Cardiac muscle cell (in vitro differentiated cells and primary cell): Measurements from ENCODE around the gene OTUB2. TPM values are rescaled to one million over a fixed set of nuclear protein-coding genes. Genes with fewer than 3 reads are reported as not detected.

ENCODE experiments used
- DNase-seq, 2 donors: peaks; one replicate each; pipeline versions ENCODE4 v3.0.0 to v3.0.0-alpha.2; 2010 to 2017; ENCODE audit warnings: low read depth in 1 of 2, low spot score in 1 of 2
- H3K27ac ChIP-seq: fragments of 200-600 bp; sonication (generic); 2 replicates; pipeline ENCODE4 v1.5.1; 2016
- H3K27me3 ChIP-seq: fragments of 200-600 bp; sonication (generic); 2 replicates; pipeline ENCODE4 v1.6.0; 2016; ENCODE audit warnings: control low read depth
- H3K36me3 ChIP-seq: fragments of 200-600 bp; sonication (generic); 2 replicates; pipeline ENCODE4 v1.5.1; 2016; ENCODE audit warnings: control low read depth
- H3K4me1 ChIP-seq: fragments of 200-600 bp; sonication (generic); 2 replicates; pipeline ENCODE4 v1.8.1; 2017; ENCODE audit warnings: low read depth, mild to moderate bottlenecking, mixed run types
- H3K4me3 ChIP-seq: fragments of 200-600 bp; sonication (generic); 2 replicates; pipeline ENCODE4 v1.5.1; 2016; ENCODE audit warnings: mild to moderate bottlenecking
- H3K9me3 ChIP-seq: fragments of 200-600 bp; sonication (generic); 2 replicates; pipeline ENCODE4 v1.5.1; 2017; ENCODE audit warnings: low read depth, mild to moderate bottlenecking, control low read depth
- CTCF ChIP-seq: IDR thresholded peaks from 2 replicates; pipeline ENCODE4 v1.5.1; 2012; ENCODE audit warnings: low read depth, mild to moderate bottlenecking, low read length
- polyA plus RNA-seq: library from polyadenylated mRNA; unstranded; fragments of >200 nt; fragmentation: Nextera tagmentation; extraction: Ambion mirVana; gene quantifications from 2 replicates; pipeline ENCODE4 v1.2.1, GENCODE V29; 2016
- total RNA-seq: library from RNA; depleted of rRNA; stranded (reverse); fragments of >200 nt; gene quantifications from 2 replicates; pipeline ENCODE4 v1.2.3, GENCODE V29; 2016

OTUB2 gene
- total and polyA plus RNA-seq, 2 experiments from 2014 or later, result 4.1 to 4.4 TPM

GRCh38 chr14:94031161-94031882, 5.2 kb downstream of the OTUB2 start:
- peaks cover 7% of the 10 kb centered on the region for H3K4me1 ChIP-seq
- H3K4me3 ChIP-seq, result no peak overlapping the region
- H3K27me3 ChIP-seq, result no peaks in the 10 kb centered on the region
- H3K27ac ChIP-seq, result no peak overlapping the region
- H3K9me3 ChIP-seq, result no peaks in the 10 kb centered on the region
- H3K36me3 ChIP-seq, result no peaks in the 10 kb centered on the region
- no peak for DNase-seq
- TF ChIP-seq CTCF, result no peak

GRCh38 chr14:94031883-94032279, 5.7 kb downstream of the OTUB2 start:
- Histone ChIP-seq H3K9me3 (no peaks in the 10 kb centered on the region), H3K27me3 (no peaks in the 10 kb centered on the region), H3K4me3 (no peak overlapping the region), H3K27ac (no peak overlapping the region), H3K4me1 (peaks cover 12% of the 10 kb centered on the region), H3K36me3 (no peaks in the 10 kb centered on the region)
- TF ChIP-seq CTCF, result no peak
- no peak for DNase-seq

GRCh38 chr14:94034886-94035285, 8.7 kb downstream of the OTUB2 start:
- TF ChIP-seq CTCF, result no peak
- peaks cover 12% of the 10 kb centered on the region for H3K4me1 ChIP-seq
- H3K27ac ChIP-seq, result no peak overlapping the region
- H3K36me3 ChIP-seq, result no peaks in the 10 kb centered on the region
- no peaks in the 10 kb centered on the region for H3K27me3 ChIP-seq
- no peak for DNase-seq
- no peak overlapping the region for H3K4me3 ChIP-seq
- no peaks in the 10 kb centered on the region for H3K9me3 ChIP-seq

GRCh38 chr14:94036313-94037167, 10.4 kb downstream of the OTUB2 start:
- peak; percentile 78 to 84 for DNase-seq
- Histone ChIP-seq H3K36me3 (no peaks in the 10 kb centered on the region), H3K27ac (no peak overlapping the region), H3K4me3 (no peak overlapping the region), H3K9me3 (no peaks in the 10 kb centered on the region), H3K4me1 (peaks cover 12% of the 10 kb centered on the region), H3K27me3 (no peaks in the 10 kb centered on the region)
- TF ChIP-seq CTCF, result peak; percentile 95

- no peak for DNase-seq
- H3K4me1 ChIP-seq, result peaks cover 12% of the 10 kb centered on the region
- no peak overlapping the region for H3K4me3 ChIP-seq
- no peak for TF ChIP-seq CTCF
- H3K36me3 ChIP-seq, result no peaks in the 10 kb centered on the region
- no peaks in the 10 kb centered on the region for H3K9me3 ChIP-seq
- H3K27me3 ChIP-seq, result no peaks in the 10 kb centered on the region
- H3K27ac ChIP-seq, result no peak overlapping the region
Observed at GRCh38 chr14:94037954-94038353, 11.8 kb downstream of the OTUB2 start.
